CD8-positive, alpha-beta memory T cell (primary cell): Measurements from ENCODE around the gene RBMS1. TPM values are rescaled to one million over a fixed set of nuclear protein-coding genes. Genes with fewer than 3 reads are reported as not detected.
A peak's percentile ranks its signal among the peaks of the same experiment; 100 is the strongest.

Experiments
- CTCF ChIA-PET: fragments of 350-600 bp; sonication (Branson Sonifier 250); formaldehyde crosslinking; loops from one replicate; lab custom pipeline; 2021; ENCODE audit warnings: antibody characterized with exemption; lab: Charles Lee
- POLR2A ChIA-PET: fragments of 350-600 bp; sonication (Branson Sonifier 250); formaldehyde crosslinking; loops from one replicate; lab custom pipeline; 2021; ENCODE audit warnings: antibody characterized with exemption; lab: Charles Lee
- DNase-seq, 5 donors: peaks; one replicate each; pipeline versions ENCODE4 v3.0.0 to v3.0.0-alpha.2; 2020 to 2022; ENCODE audit warnings: mixed read lengths in 1 of 5
- H3K27ac ChIP-seq: one replicate; pipeline ENCODE4 v1.7.0; 2013; ENCODE audit warnings: low read depth, mild to moderate bottlenecking, low read length, moderate library complexity
- H3K27me3 ChIP-seq: 2 replicates; pipeline ENCODE4 v1.7.0; 2013; ENCODE audit warnings: low read length, mild to moderate bottlenecking; ENCODE audit not compliant: insufficient read depth, poor library complexity, severe bottlenecking
- H3K36me3 ChIP-seq: 2 replicates; pipeline ENCODE4 v1.7.0; 2013; ENCODE audit warnings: mild to moderate bottlenecking, low read length, moderate library complexity; ENCODE audit not compliant: insufficient read depth
- H3K4me1 ChIP-seq: 2 replicates; pipeline ENCODE4 v1.7.0; 2013; ENCODE audit warnings: mild to moderate bottlenecking, low read length, moderate library complexity; ENCODE audit not compliant: insufficient read depth
- H3K4me3 ChIP-seq: 2 replicates; pipeline ENCODE4 v1.7.0; 2013; ENCODE audit warnings: mild to moderate bottlenecking, low read length
- H3K9me3 ChIP-seq: 2 replicates; pipeline ENCODE4 v1.7.0; 2013; ENCODE audit warnings: mild to moderate bottlenecking, low read length
- H3K27ac Mint-ChIP-seq, 8 donors: one replicate each; pipeline ENCODE4 v1.8.0; 2020 to 2021; ENCODE audit warnings: mixed read lengths in 8 of 8, mild to moderate bottlenecking in 6 of 8, inconsistent platforms in 3 of 8, moderate library complexity in 3 of 8
- H3K27me3 Mint-ChIP-seq, 2 donors: one replicate each; pipeline ENCODE4 v1.8.0; 2020 to 2021; ENCODE audit warnings: mixed read lengths in 2 of 2, mild to moderate bottlenecking in 1 of 2, moderate library complexity in 1 of 2
- H3K36me3 Mint-ChIP-seq, 3 donors: one replicate each; pipeline ENCODE4 v1.8.0; 2020 to 2021; ENCODE audit warnings: mixed read lengths in 3 of 3, inconsistent platforms in 1 of 3, mild to moderate bottlenecking in 1 of 3
- H3K4me1 Mint-ChIP-seq, 3 donors: one replicate each; pipeline ENCODE4 v1.8.0; 2020 to 2021; ENCODE audit warnings: mixed read lengths in 3 of 3, inconsistent platforms in 1 of 3, mild to moderate bottlenecking in 1 of 3
- H3K4me3 Mint-ChIP-seq, 7 donors: one replicate each; pipeline ENCODE4 v1.8.0; 2020 to 2021; ENCODE audit warnings: mixed read lengths in 7 of 7, mild to moderate bottlenecking in 6 of 7, moderate library complexity in 4 of 7, inconsistent platforms in 2 of 7
- H3K9me3 Mint-ChIP-seq, 5 donors: one replicate each; pipeline ENCODE4 v1.8.0; 2020 to 2022; ENCODE audit warnings: mixed read lengths in 5 of 5, mild to moderate bottlenecking in 3 of 5, moderate library complexity in 2 of 5, inconsistent platforms in 1 of 5
- polyA plus RNA-seq: library from polyadenylated mRNA; unstranded; fragments of 300-500 nt; fragmentation: Illumina TruSeq; gene quantifications from one replicate; pipeline ENCODE4 v1.2.3, GENCODE V29; 2021
- total RNA-seq, 2 experiments: library from RNA; stranded (reverse); gene quantifications; one replicate each; pipeline ENCODE4 v1.2.3, GENCODE V29; 2021

Gene RBMS1
- total and polyA plus RNA-seq, 3 experiments from 2014 or later: 48.8 to 130 (median 50.3) TPM

GRCh38 chr2:160286551-160286950, 207.1 kb downstream of the RBMS1 start:
- H3K27me3 ChIP-seq: no peaks in the 10 kb centered on the region
- no peak overlapping the region for H3K27ac ChIP-seq
- no peaks in the 10 kb centered on the region for H3K9me3 ChIP-seq
- peaks cover 3 to 85% (median 18%) of the 10 kb centered on the region in 3 donors for H3K36me3 Mint-ChIP-seq
- H3K27ac Mint-ChIP-seq: peak overlapping the region in 1 of 8 donors; percentile 41
- H3K9me3 Mint-ChIP-seq: no peaks in the 10 kb centered on the region
- CTCF ChIA-PET: no interaction called here
- DNase-seq: no peak
- POLR2A ChIA-PET: no interaction called here
- H3K4me3 ChIP-seq: no peak overlapping the region
- H3K4me1 Mint-ChIP-seq: peaks cover 12 to 40% (median 26%) of the 10 kb centered on the region in 3 donors
- H3K36me3 ChIP-seq: peaks cover 34% of the 10 kb centered on the region
- H3K27me3 Mint-ChIP-seq: no peaks in the 10 kb centered on the region
- H3K4me1 ChIP-seq: no peaks in the 10 kb centered on the region
- no peak overlapping the region for H3K4me3 Mint-ChIP-seq

GRCh38 chr2:160283675-160284074, 209.9 kb downstream of the RBMS1 start:
- Histone ChIP-seq H3K9me3 (no peaks in the 10 kb centered on the region), H3K36me3 (peaks cover 34% of the 10 kb centered on the region), H3K4me1 (peaks cover 6% of the 10 kb centered on the region), H3K27ac (no peak overlapping the region), H3K4me3 (no peak overlapping the region), H3K27me3 (no peaks in the 10 kb centered on the region)
- peaks cover 22 to 48% (median 37%) of the 10 kb centered on the region in 3 donors for H3K4me1 Mint-ChIP-seq
- POLR2A ChIA-PET: no interaction called here
- H3K36me3 Mint-ChIP-seq: peaks cover 0 to 86% (median 14%) of the 10 kb centered on the region in 3 donors
- DNase-seq: no peak
- peak overlapping the region in 2 of 8 donors; percentile 23 to 47 for H3K27ac Mint-ChIP-seq
- no peaks in the 10 kb centered on the region for H3K9me3 Mint-ChIP-seq
- H3K27me3 Mint-ChIP-seq: no peaks in the 10 kb centered on the region
- no peak overlapping the region for H3K4me3 Mint-ChIP-seq
- CTCF ChIA-PET: interaction anchor here (1.1 kb wide), 1 partner anchor 13 kb away, joined by 3 read pairs; no protein-coding TSS in a partner anchor

DNA sequence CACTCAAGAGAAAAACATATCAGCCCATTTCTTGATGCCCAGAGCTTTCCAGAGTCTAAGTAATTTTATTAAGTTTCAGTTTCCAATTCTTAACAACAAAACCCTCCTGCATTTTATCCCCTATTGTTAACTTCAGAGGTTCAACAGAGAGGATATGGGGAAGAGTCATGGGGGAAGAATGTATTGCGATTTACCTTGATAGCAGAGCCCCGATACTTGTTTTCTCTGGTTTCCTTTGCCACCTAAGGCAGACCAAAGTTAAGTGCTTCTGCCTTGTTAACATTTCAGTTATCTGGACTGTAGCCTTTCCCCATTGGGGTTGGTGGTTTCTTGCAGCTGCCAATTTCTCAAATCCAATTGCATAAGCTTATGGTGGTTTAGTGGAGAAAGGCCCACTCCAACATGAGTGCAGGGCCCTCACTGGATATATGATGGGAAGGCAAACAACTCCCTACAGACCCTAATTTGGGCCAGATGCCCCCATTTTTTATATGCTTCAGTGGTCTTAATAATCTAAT, 211.5 kb downstream of the RBMS1 start:
- CTCF ChIA-PET: interaction anchor here (0.8 to 1.3 kb wide), 2 partner anchors 12 to 42 kb away, joined by 3 to 4 read pairs; no protein-coding TSS in a partner anchor
- H3K9me3 ChIP-seq: no peaks in the 10 kb centered on the region
- no peak overlapping the region for H3K4me3 ChIP-seq

GRCh38 chr2:160281213-160281612, 212.4 kb downstream of the RBMS1 start:
- Mint-ChIP-seq H3K4me1 (peaks cover 22 to 48% (median 37%) of the 10 kb centered on the region in 3 donors), H3K27ac (peak overlapping the region in 6 of 8 donors; percentile 39 to 75 (median 64)), H3K36me3 (peaks cover 5 to 90% (median 23%) of the 10 kb centered on the region in 3 donors), H3K4me3 (no peak overlapping the region), H3K27me3 (no peaks in the 10 kb centered on the region), H3K9me3 (no peaks in the 10 kb centered on the region)
- H3K27ac ChIP-seq: no peak overlapping the region
- peaks cover 6% of the 10 kb centered on the region for H3K4me1 ChIP-seq
- H3K36me3 ChIP-seq: peaks cover 48% of the 10 kb centered on the region
- no peak for DNase-seq
- H3K4me3 ChIP-seq: no peak overlapping the region
- CTCF ChIA-PET: interaction anchor here (1.3 to 3.7 kb wide), 2 partner anchors 11 to 43 kb away, joined by 3 to 9 read pairs; no protein-coding TSS in a partner anchor
- H3K9me3 ChIP-seq: no peaks in the 10 kb centered on the region
- H3K27me3 ChIP-seq: no peaks in the 10 kb centered on the region
- POLR2A ChIA-PET: no interaction called here

More for the DNA sequence above, 211.5 kb downstream of the RBMS1 start:
- Histone ChIP-seq H3K36me3 (peaks cover 45% of the 10 kb centered on the region), H3K27me3 (no peaks in the 10 kb centered on the region), H3K27ac (no peak overlapping the region), H3K4me1 (peaks cover 6% of the 10 kb centered on the region)
- peaks cover 22 to 48% (median 37%) of the 10 kb centered on the region in 3 donors for H3K4me1 Mint-ChIP-seq
- no peaks in the 10 kb centered on the region for H3K27me3 Mint-ChIP-seq
- H3K9me3 Mint-ChIP-seq: no peaks in the 10 kb centered on the region
- DNase-seq: no peak
- peak overlapping the region in 7 of 8 donors; percentile 0 to 77 (median 68) for H3K27ac Mint-ChIP-seq
- H3K36me3 Mint-ChIP-seq: peaks cover 5 to 89% (median 21%) of the 10 kb centered on the region in 3 donors
- POLR2A ChIA-PET: no interaction called here
- H3K4me3 Mint-ChIP-seq: no peak overlapping the region

- Histone ChIP-seq H3K4me3 (no peak overlapping the region), H3K36me3 (peaks cover 55% of the 10 kb centered on the region), H3K9me3 (no peaks in the 10 kb centered on the region), H3K27ac (no peak overlapping the region), H3K27me3 (no peaks in the 10 kb centered on the region), H3K4me1 (peaks cover 6% of the 10 kb centered on the region)
- no peaks in the 10 kb centered on the region for H3K9me3 Mint-ChIP-seq
- no peaks in the 10 kb centered on the region for H3K27me3 Mint-ChIP-seq
- CTCF ChIA-PET: interaction anchor here (3.7 kb wide), 1 partner anchor 10 kb away, joined by 9 read pairs; no protein-coding TSS in a partner anchor
- no peak overlapping the region for H3K4me3 Mint-ChIP-seq
- H3K36me3 Mint-ChIP-seq: peaks cover 8 to 96% (median 29%) of the 10 kb centered on the region in 3 donors
- peaks cover 22 to 47% (median 37%) of the 10 kb centered on the region in 3 donors for H3K4me1 Mint-ChIP-seq
- POLR2A ChIA-PET: interaction anchor here (0.6 kb wide), 1 partner anchor 532 kb away, joined by 3 read pairs; no protein-coding TSS in a partner anchor
- H3K27ac Mint-ChIP-seq: peak overlapping the region; percentile 72 to 89 (median 84)
- DNase-seq: peak in 1 of 5 donors; percentile 15
Observed at GRCh38 chr2:160279813-160280465, 213.7 kb downstream of the RBMS1 start.

GRCh38 chr2:160278879-160279177, 214.8 kb downstream of the RBMS1 start:
- ChIA-PET POLR2A (no interaction called here), CTCF (interaction anchor here (1.4 to 3.7 kb wide), 2 partner anchors 9 to 12 kb away, joined by 3 to 9 read pairs; no protein-coding TSS in a partner anchor)
- no peaks in the 10 kb centered on the region for H3K9me3 ChIP-seq
- H3K4me3 ChIP-seq: no peak overlapping the region
- no peaks in the 10 kb centered on the region for H3K27me3 Mint-ChIP-seq
- H3K36me3 ChIP-seq: peaks cover 49% of the 10 kb centered on the region
- H3K4me3 Mint-ChIP-seq: no peak overlapping the region
- DNase-seq: no peak
- no peaks in the 10 kb centered on the region for H3K9me3 Mint-ChIP-seq
- peaks cover 6% of the 10 kb centered on the region for H3K4me1 ChIP-seq
- peaks cover 8 to 94% (median 35%) of the 10 kb centered on the region in 3 donors for H3K36me3 Mint-ChIP-seq
- H3K27ac ChIP-seq: no peak overlapping the region
- H3K27ac Mint-ChIP-seq: peak overlapping the region in 5 of 8 donors; percentile 53 to 88 (median 80)
- no peaks in the 10 kb centered on the region for H3K27me3 ChIP-seq
- peaks cover 19 to 39% (median 36%) of the 10 kb centered on the region in 3 donors for H3K4me1 Mint-ChIP-seq

GRCh38 chr2:160278101-160278878, 215.3 kb downstream of the RBMS1 start:
- POLR2A ChIA-PET: no interaction called here
- H3K27ac ChIP-seq: no peak overlapping the region
- CTCF ChIA-PET: interaction anchor here (1.4 to 3.7 kb wide), 2 partner anchors 8 to 11 kb away, joined by 3 to 9 read pairs; no protein-coding TSS in a partner anchor
- no peak overlapping the region for H3K4me3 ChIP-seq
- Mint-ChIP-seq H3K27ac (peak overlapping the region; percentile 20 to 84 (median 62)), H3K27me3 (no peaks in the 10 kb centered on the region), H3K9me3 (no peaks in the 10 kb centered on the region), H3K4me1 (peaks cover 18 to 39% (median 35%) of the 10 kb centered on the region in 3 donors), H3K4me3 (no peak overlapping the region), H3K36me3 (peaks cover 8 to 93% (median 39%) of the 10 kb centered on the region in 3 donors)
- DNase-seq: no peak
- no peaks in the 10 kb centered on the region for H3K27me3 ChIP-seq
- peaks cover 44% of the 10 kb centered on the region for H3K36me3 ChIP-seq
- H3K9me3 ChIP-seq: no peaks in the 10 kb centered on the region
- peaks cover 6% of the 10 kb centered on the region for H3K4me1 ChIP-seq
